ENCODE measurements around the gene DOCK4. TPM values are rescaled to one million over a fixed set of nuclear protein-coding genes. Genes with fewer than 3 reads are reported as not detected.

DOCK4 gene
- total RNA-seq, 1 donor = 31.8 TPM

- no peak overlapping the region for H3K27ac ChIP-seq (ENCODE audit: low read depth, low read length)
- H3K27me3 ChIP-seq (ENCODE audit: insufficient read depth, low read length) = no peaks in the 10 kb centered on the region
- peaks cover 3% of the 10 kb centered on the region for H4K20me1 ChIP-seq (ENCODE audit: insufficient read depth, low read length)
- H3K9me3 ChIP-seq (ENCODE audit: low read depth, low read length) = no peaks in the 10 kb centered on the region
- no peak for DNase-seq (ENCODE audit: insufficient read length, low spot score, missing footprints)
- peaks cover 31% of the 10 kb centered on the region for H3K79me2 ChIP-seq (ENCODE audit: insufficient read depth, low read length)
- no peak overlapping the region for H3K4me3 ChIP-seq (ENCODE audit: insufficient read depth, low read length)
- H2AFZ ChIP-seq (ENCODE audit: low read length) = no peak overlapping the region
- no peak for TF ChIP-seq CTCF (IDR thresholded peaks at IDR 0.05; ENCODE audit: extremely low read depth, low read depth, low read length)
- H3K4me2 ChIP-seq (ENCODE audit: insufficient read depth, low read length) = no peak overlapping the region
- H3K36me3 ChIP-seq (ENCODE audit: insufficient read depth, low read length) = no peaks in the 10 kb centered on the region
- no peaks in the 10 kb centered on the region for H3K4me1 ChIP-seq (ENCODE audit: insufficient read depth, low read length)
Observed at GRCh38 chr7:112225006-112225405, 18.8 kb upstream of the DOCK4 start.

GRCh38 chr7:112224186-112224585 lies 18.0 kb upstream of the DOCK4 start:
- H3K4me3 ChIP-seq (ENCODE audit: insufficient read depth, low read length) = no peak overlapping the region
- no peak overlapping the region for H2AFZ ChIP-seq (ENCODE audit: low read length)
- no peak for TF ChIP-seq CTCF (IDR thresholded peaks at IDR 0.05; ENCODE audit: extremely low read depth, low read depth, low read length)
- H3K4me2 ChIP-seq (ENCODE audit: insufficient read depth, low read length) = no peak overlapping the region
- H3K27me3 ChIP-seq (ENCODE audit: insufficient read depth, low read length) = no peaks in the 10 kb centered on the region
- H3K36me3 ChIP-seq (ENCODE audit: insufficient read depth, low read length) = no peaks in the 10 kb centered on the region
- no peak overlapping the region for H3K27ac ChIP-seq (ENCODE audit: low read depth, low read length)
- H3K79me2 ChIP-seq (ENCODE audit: insufficient read depth, low read length) = peaks cover 36% of the 10 kb centered on the region
- DNase-seq (ENCODE audit: insufficient read length, low spot score, missing footprints) = no peak
- no peaks in the 10 kb centered on the region for H3K9me3 ChIP-seq (ENCODE audit: low read depth, low read length)
- H4K20me1 ChIP-seq (ENCODE audit: insufficient read depth, low read length) = peaks cover 8% of the 10 kb centered on the region
- no peaks in the 10 kb centered on the region for H3K4me1 ChIP-seq (ENCODE audit: insufficient read depth, low read length)

- H3K9me3 ChIP-seq (ENCODE audit: low read depth, low read length) = no peaks in the 10 kb centered on the region
- H3K79me2 ChIP-seq (ENCODE audit: insufficient read depth, low read length) = peaks cover 40% of the 10 kb centered on the region
- no peaks in the 10 kb centered on the region for H3K4me1 ChIP-seq (ENCODE audit: insufficient read depth, low read length)
- no peak overlapping the region for H3K4me2 ChIP-seq (ENCODE audit: insufficient read depth, low read length)
- no peaks in the 10 kb centered on the region for H3K27me3 ChIP-seq (ENCODE audit: insufficient read depth, low read length)
- H3K4me3 ChIP-seq (ENCODE audit: insufficient read depth, low read length) = no peak overlapping the region
- no peak for DNase-seq (ENCODE audit: insufficient read length, low spot score, missing footprints)
- H4K20me1 ChIP-seq (ENCODE audit: insufficient read depth, low read length) = peaks cover 8% of the 10 kb centered on the region
- H3K27ac ChIP-seq (ENCODE audit: low read depth, low read length) = no peak overlapping the region
- no peak overlapping the region for H2AFZ ChIP-seq (ENCODE audit: low read length)
- no peaks in the 10 kb centered on the region for H3K36me3 ChIP-seq (ENCODE audit: insufficient read depth, low read length)
- TF ChIP-seq CTCF (IDR thresholded peaks at IDR 0.05; ENCODE audit: extremely low read depth, low read depth, low read length) = no peak
Observed at GRCh38 chr7:112223310-112223709, 17.1 kb upstream of the DOCK4 start.

- Histone ChIP-seq H3K4me2 (ENCODE audit: insufficient read depth, low read length) (no peak overlapping the region), H3K27ac (ENCODE audit: low read depth, low read length) (no peak overlapping the region), H3K79me2 (ENCODE audit: insufficient read depth, low read length) (peaks cover 51% of the 10 kb centered on the region), H4K20me1 (ENCODE audit: insufficient read depth, low read length) (peaks cover 8% of the 10 kb centered on the region), H2AFZ (ENCODE audit: low read length) (no peak overlapping the region), H3K9me3 (ENCODE audit: low read depth, low read length) (no peaks in the 10 kb centered on the region), H3K36me3 (ENCODE audit: insufficient read depth, low read length) (no peaks in the 10 kb centered on the region), H3K4me1 (ENCODE audit: insufficient read depth, low read length) (no peaks in the 10 kb centered on the region), H3K27me3 (ENCODE audit: insufficient read depth, low read length) (no peaks in the 10 kb centered on the region), H3K4me3 (ENCODE audit: insufficient read depth, low read length) (no peak overlapping the region)
- no peak for DNase-seq (ENCODE audit: insufficient read length, low spot score, missing footprints)
- TF ChIP-seq CTCF (IDR thresholded peaks at IDR 0.05; ENCODE audit: extremely low read depth, low read depth, low read length) = no peak
Observed at GRCh38 chr7:112220877-112221434, 14.8 kb upstream of the DOCK4 start.
